ENCODE measurements around the gene HAO1.

DNA sequence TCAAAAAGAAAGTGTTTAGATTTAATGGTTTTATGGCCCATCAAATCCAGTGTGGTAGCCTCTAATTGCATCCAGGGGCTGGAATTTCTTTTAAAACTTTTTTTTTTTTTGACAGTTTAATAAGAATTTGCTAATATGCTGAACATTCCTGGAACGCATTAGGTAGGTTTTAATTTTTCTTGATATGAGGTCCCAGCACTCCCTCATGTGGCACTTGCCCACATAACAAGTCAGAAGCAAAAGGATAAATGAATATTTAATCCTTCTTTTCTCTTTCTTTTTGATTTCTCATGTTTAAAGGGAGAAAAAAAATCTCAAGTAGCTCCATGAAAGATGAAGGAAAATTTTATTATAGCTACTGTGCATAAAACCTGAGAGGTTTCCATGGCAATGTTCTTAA, 13.5 kb downstream of the HAO1 start:
- TF ChIP-seq GATA4 (IDR thresholded peaks at IDR 0.05; ENCODE audit: borderline replicate concordance, low read depth) (no peak), TAF1 (CRISPR knock-in tag; IDR thresholded peaks at IDR 0.05) (no peak), FOXK2 (IDR thresholded peaks at IDR 0.05) (no peak), ZKSCAN1 (IDR thresholded peaks at IDR 0.05; ENCODE audit: low read length) (no peak), CBX5 (CRISPR knock-in tag; IDR thresholded peaks at IDR 0.05; ENCODE audit: borderline replicate concordance) (no peak), CTCF (CRISPR knock-in tag; IDR thresholded peaks at IDR 0.05) (peak; percentile 60)
- TF ChIP-seq, protein P1, sequence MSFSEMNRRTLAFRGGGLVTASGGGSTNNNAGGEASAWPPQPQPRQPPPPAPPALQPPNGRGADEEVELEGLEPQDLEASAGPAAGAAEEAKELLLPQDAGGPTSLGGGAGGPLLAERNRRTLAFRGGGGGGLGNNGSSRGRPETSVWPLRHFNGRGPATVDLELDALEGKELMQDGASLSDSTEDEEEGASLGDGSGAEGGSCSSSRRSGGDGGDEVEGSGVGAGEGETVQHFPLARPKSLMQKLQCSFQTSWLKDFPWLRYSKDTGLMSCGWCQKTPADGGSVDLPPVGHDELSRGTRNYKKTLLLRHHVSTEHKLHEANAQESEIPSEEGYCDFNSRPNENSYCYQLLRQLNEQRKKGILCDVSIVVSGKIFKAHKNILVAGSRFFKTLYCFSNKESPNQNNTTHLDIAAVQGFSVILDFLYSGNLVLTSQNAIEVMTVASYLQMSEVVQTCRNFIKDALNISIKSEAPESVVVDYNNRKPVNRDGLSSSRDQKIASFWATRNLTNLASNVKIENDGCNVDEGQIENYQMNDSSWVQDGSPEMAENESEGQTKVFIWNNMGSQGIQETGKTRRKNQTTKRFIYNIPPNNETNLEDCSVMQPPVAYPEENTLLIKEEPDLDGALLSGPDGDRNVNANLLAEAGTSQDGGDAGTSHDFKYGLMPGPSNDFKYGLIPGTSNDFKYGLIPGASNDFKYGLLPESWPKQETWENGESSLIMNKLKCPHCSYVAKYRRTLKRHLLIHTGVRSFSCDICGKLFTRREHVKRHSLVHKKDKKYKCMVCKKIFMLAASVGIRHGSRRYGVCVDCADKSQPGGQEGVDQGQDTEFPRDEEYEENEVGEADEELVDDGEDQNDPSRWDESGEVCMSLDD (CRISPR knock-in tag; IDR thresholded peaks at IDR 0.05; ENCODE audit: borderline replicate concordance): no peak
